Cerebellar nuclear complex (tissue), 1 donor: Measurements from ENCODE around the gene BTNL9.
"Not testable (repeated sequence)": the region's sequence is repeated elsewhere in the genome, so short reads cannot be mapped to it uniquely, and the experiment has no call there.

Experiments
- DNase-seq, 2 experiments: peaks; one replicate each; lab custom pipeline; 2025; lab: John Stamatoyannopoulos, UW

BTNL9 gene

GRCh38 chr5:181099602-181100086 lies 59.6 kb downstream of the BTNL9 start:
- DNase-seq, result no peak

- DNase-seq, result no peak
These were observed 60.2 kb downstream of the BTNL9 start for GRCh38 chr5:181100121-181100875.

GRCh38 chr5:181101030-181101641 lies 61.1 kb downstream of the BTNL9 start:
- not testable (repeated sequence) for DNase-seq

GRCh38 chr5:181101930-181102674 lies 62.0 kb downstream of the BTNL9 start:
- DNase-seq, result not testable (repeated sequence)

- DNase-seq, result not testable (repeated sequence)
These were observed 64.1 kb downstream of the BTNL9 start for GRCh38 chr5:181104259-181104568.

GRCh38 chr5:181104606-181105390 lies 64.7 kb downstream of the BTNL9 start:
- not testable (repeated sequence) for DNase-seq

- DNase-seq, result no peak
These were observed 65.4 kb downstream of the BTNL9 start for GRCh38 chr5:181105391-181106025.

- no peak for DNase-seq
These were observed 67.6 kb downstream of the BTNL9 start for GRCh38 chr5:181107699-181108098.

GRCh38 chr5:181108578-181109165 lies 68.6 kb downstream of the BTNL9 start:
- no peak for DNase-seq

GRCh38 chr5:181109489-181110013 lies 69.5 kb downstream of the BTNL9 start:
- DNase-seq, result no peak

- DNase-seq, result no peak
These were observed 70.9 kb downstream of the BTNL9 start for GRCh38 chr5:181111010-181111409.
